ENCODE measurements around the gene HES4.

The HES4 gene

DNA sequence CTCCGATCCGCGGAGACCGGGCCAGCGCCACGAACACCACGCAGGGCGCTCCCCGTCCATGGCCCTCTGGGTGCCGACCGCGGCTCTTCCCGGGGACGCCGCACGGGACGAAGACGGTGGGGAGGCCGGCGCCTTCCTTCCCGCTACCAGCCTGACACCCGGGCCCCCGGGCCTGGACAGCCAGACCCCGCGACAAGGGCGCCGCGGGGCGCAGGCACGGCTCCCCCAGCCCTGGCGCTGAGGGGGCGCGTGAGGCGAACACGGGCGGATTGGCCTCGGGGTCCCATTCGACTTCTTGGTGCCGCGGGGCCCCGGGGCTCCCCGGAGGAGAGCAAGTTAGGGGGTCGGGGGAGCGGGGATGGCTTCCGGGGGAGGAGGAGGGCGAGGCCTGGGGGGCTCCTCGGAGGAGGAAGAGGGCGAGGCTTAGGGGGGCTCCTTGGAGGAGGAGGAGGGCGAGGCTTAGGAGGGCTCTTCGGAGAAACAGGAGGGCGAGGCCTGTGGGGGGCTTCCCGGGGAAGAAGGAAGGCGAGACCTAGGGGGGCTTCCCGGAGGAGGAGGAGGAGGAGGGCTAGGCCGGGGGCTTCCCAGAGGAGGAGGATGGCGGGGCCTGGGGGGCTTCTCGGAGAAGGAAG lies 40.0 kb downstream of the HES4 start:
- Mint-ChIP-seq H3K27ac (no peak overlapping the region), H3K9me3 (no peaks in the 10 kb centered on the region), H3K27me3 (ENCODE audit: low read depth) (no peaks in the 10 kb centered on the region), H3K36me3 (ENCODE audit: low read depth) (peaks cover 14% of the 10 kb centered on the region), H3K4me3 (peak overlapping the region; percentile 71), H3K4me1 (ENCODE audit: low read depth) (peaks cover 7% of the 10 kb centered on the region)
- DNase-seq (ENCODE audit: low spot score) = no peak

GRCh38 chr1:958823-959730 lies 40.8 kb downstream of the HES4 start, which contains the start of gene NOC2L:
Gene NOC2L (minus strand): TSS chr1:959256. CDS start chr1:959240, 16 bp downstream.
- no peaks in the 10 kb centered on the region for H3K27me3 Mint-ChIP-seq (ENCODE audit: low read depth)

DNA sequence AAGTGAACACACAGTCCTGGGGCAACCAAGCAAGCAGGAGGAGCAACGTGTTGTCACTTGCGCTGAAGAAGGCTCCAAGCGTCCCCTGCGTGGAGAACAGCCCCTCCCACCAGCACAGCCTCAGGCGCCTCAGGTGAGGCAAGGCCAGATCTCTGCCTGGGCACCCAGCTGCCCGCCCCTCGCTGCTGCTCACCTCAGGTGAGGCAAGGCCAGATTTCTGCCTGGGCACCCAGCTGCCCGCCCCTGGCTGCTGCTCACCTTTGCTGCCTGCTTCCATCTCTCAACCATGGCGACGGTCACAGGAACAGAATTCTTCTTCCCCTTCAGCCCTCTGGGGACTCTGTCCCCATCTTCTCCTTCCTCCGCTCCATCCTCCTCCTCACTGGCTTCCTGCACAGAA lies 43.3 kb downstream of the HES4 start:
- H3K9me3 Mint-ChIP-seq = no peaks in the 10 kb centered on the region
- no peak for DNase-seq (ENCODE audit: low spot score)
- no peak overlapping the region for H3K4me3 Mint-ChIP-seq
- H3K4me1 Mint-ChIP-seq (ENCODE audit: low read depth) = peaks cover 7% of the 10 kb centered on the region
- no peak overlapping the region for H3K27ac Mint-ChIP-seq
- H3K36me3 Mint-ChIP-seq (ENCODE audit: low read depth) = peaks cover 21% of the 10 kb centered on the region
- H3K27me3 Mint-ChIP-seq (ENCODE audit: low read depth) = no peaks in the 10 kb centered on the region

More at GRCh38 chr1:958823-959730, 40.8 kb downstream of the HES4 start, which contains the start of gene NOC2L:
- H3K4me1 Mint-ChIP-seq (ENCODE audit: low read depth) = peaks cover 7% of the 10 kb centered on the region
- H3K9me3 Mint-ChIP-seq = no peaks in the 10 kb centered on the region
- peak within 1 kb of the TSS; percentile 86 for H3K27ac Mint-ChIP-seq
- peak; percentile 90 for DNase-seq (ENCODE audit: low spot score)
- peaks cover 16% of the 10 kb centered on the region for H3K36me3 Mint-ChIP-seq (ENCODE audit: low read depth)
- H3K4me3 Mint-ChIP-seq = peak within 1 kb of the TSS; percentile 94

- Mint-ChIP-seq H3K36me3 (ENCODE audit: low read depth) (peaks cover 30% of the 10 kb centered on the region), H3K4me1 (ENCODE audit: low read depth) (peaks cover 7% of the 10 kb centered on the region), H3K27me3 (ENCODE audit: low read depth) (no peaks in the 10 kb centered on the region), H3K4me3 (no peak overlapping the region), H3K27ac (no peak overlapping the region), H3K9me3 (no peaks in the 10 kb centered on the region)
- no peak for DNase-seq (ENCODE audit: low spot score)
Observed at GRCh38 chr1:955474-955873, 44.4 kb downstream of the HES4 start.

DNA sequence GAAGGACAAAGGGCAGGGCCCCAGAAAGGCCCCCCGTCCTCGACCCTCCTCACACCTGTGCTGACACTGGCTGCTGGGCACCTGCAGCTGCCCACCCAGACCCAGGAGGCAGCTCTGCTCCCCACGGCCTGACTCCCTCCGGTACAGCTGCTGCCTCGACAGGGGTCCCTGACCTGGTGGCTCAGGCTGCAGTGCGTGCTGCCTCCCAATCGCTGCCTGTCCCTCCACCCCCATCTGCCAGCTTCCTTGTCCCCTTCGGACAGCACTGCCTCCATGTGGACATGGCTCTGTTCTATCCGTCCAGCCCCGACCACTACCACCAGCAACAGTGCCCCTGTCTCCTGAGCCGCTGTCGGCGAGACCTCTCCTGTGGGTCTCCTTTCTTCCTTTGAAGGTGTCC lies 45.0 kb downstream of the HES4 start:
- Mint-ChIP-seq H3K36me3 (ENCODE audit: low read depth) (peaks cover 35% of the 10 kb centered on the region), H3K27me3 (ENCODE audit: low read depth) (no peaks in the 10 kb centered on the region), H3K9me3 (no peaks in the 10 kb centered on the region), H3K4me3 (no peak overlapping the region), H3K4me1 (ENCODE audit: low read depth) (peaks cover 7% of the 10 kb centered on the region), H3K27ac (no peak overlapping the region)
- DNase-seq (ENCODE audit: low spot score) = no peak

- no peak for DNase-seq (ENCODE audit: low spot score)
- no peak overlapping the region for H3K4me3 Mint-ChIP-seq
- H3K36me3 Mint-ChIP-seq (ENCODE audit: low read depth) = peaks cover 42% of the 10 kb centered on the region
- H3K27ac Mint-ChIP-seq = no peak overlapping the region
- peaks cover 7% of the 10 kb centered on the region for H3K4me1 Mint-ChIP-seq (ENCODE audit: low read depth)
- no peaks in the 10 kb centered on the region for H3K27me3 Mint-ChIP-seq (ENCODE audit: low read depth)
- no peaks in the 10 kb centered on the region for H3K9me3 Mint-ChIP-seq
Observed at GRCh38 chr1:953524-954320, 46.2 kb downstream of the HES4 start.

DNA sequence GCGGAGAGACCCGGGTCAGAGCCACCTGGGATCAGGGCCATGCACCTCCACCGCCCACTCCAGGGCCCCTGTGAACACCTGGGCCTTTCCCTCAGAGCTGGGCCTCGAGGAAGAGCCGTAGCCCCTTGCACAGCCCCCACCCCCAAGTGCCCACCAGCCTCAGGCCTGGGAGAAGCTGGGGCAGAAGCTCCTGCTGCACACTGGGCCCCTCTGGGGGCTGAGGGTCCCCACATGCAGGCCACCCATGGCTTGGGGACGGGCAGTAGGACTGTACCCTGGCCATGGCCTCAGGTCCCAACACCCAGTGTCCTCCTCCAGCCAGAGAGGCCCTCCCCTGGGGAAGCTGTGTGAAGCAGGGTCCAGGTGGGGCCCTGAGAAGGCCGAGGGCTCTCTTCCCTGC lies 47.3 kb downstream of the HES4 start:
- H3K27me3 Mint-ChIP-seq (ENCODE audit: low read depth) = no peaks in the 10 kb centered on the region
- peaks cover 2% of the 10 kb centered on the region for H3K4me1 Mint-ChIP-seq (ENCODE audit: low read depth)
- no peak overlapping the region for H3K27ac Mint-ChIP-seq
- no peak overlapping the region for H3K4me3 Mint-ChIP-seq
- DNase-seq (ENCODE audit: low spot score) = no peak
- H3K36me3 Mint-ChIP-seq (ENCODE audit: low read depth) = peaks cover 42% of the 10 kb centered on the region
- H3K9me3 Mint-ChIP-seq = no peaks in the 10 kb centered on the region

GRCh38 chr1:952201-952600 lies 47.7 kb downstream of the HES4 start:
- H3K9me3 Mint-ChIP-seq = no peaks in the 10 kb centered on the region

GRCh38 chr1:951364-951763 lies 48.5 kb downstream of the HES4 start:
- H3K27me3 Mint-ChIP-seq (ENCODE audit: low read depth) = no peaks in the 10 kb centered on the region
- no peak overlapping the region for H3K27ac Mint-ChIP-seq
- DNase-seq (ENCODE audit: low spot score) = no peak
- peaks cover 44% of the 10 kb centered on the region for H3K36me3 Mint-ChIP-seq (ENCODE audit: low read depth)
- no peaks in the 10 kb centered on the region for H3K9me3 Mint-ChIP-seq
- H3K4me1 Mint-ChIP-seq (ENCODE audit: low read depth) = no peaks in the 10 kb centered on the region
- H3K4me3 Mint-ChIP-seq = no peak overlapping the region

More at GRCh38 chr1:952201-952600, 47.7 kb downstream of the HES4 start:
- H3K4me3 Mint-ChIP-seq = no peak overlapping the region
- no peaks in the 10 kb centered on the region for H3K27me3 Mint-ChIP-seq (ENCODE audit: low read depth)
- peaks cover 44% of the 10 kb centered on the region for H3K36me3 Mint-ChIP-seq (ENCODE audit: low read depth)
- H3K27ac Mint-ChIP-seq = no peak overlapping the region
- H3K4me1 Mint-ChIP-seq (ENCODE audit: low read depth) = no peaks in the 10 kb centered on the region
- DNase-seq (ENCODE audit: low spot score) = no peak

- no peaks in the 10 kb centered on the region for H3K9me3 Mint-ChIP-seq
- H3K27me3 Mint-ChIP-seq (ENCODE audit: low read depth) = no peaks in the 10 kb centered on the region
- peaks cover 45% of the 10 kb centered on the region for H3K36me3 Mint-ChIP-seq (ENCODE audit: low read depth)
- no peaks in the 10 kb centered on the region for H3K4me1 Mint-ChIP-seq (ENCODE audit: low read depth)
- no peak overlapping the region for H3K27ac Mint-ChIP-seq
- DNase-seq (ENCODE audit: low spot score) = no peak
- no peak overlapping the region for H3K4me3 Mint-ChIP-seq
Observed at GRCh38 chr1:950881-951280, 49.0 kb downstream of the HES4 start.

GRCh38 chr1:950268-950667 lies 49.6 kb downstream of the HES4 start:
- H3K4me3 Mint-ChIP-seq = no peak overlapping the region
- H3K27ac Mint-ChIP-seq = no peak overlapping the region
- no peaks in the 10 kb centered on the region for H3K27me3 Mint-ChIP-seq (ENCODE audit: low read depth)
- no peaks in the 10 kb centered on the region for H3K9me3 Mint-ChIP-seq
- H3K36me3 Mint-ChIP-seq (ENCODE audit: low read depth) = peaks cover 49% of the 10 kb centered on the region
- DNase-seq (ENCODE audit: low spot score) = no peak
- H3K4me1 Mint-ChIP-seq (ENCODE audit: low read depth) = no peaks in the 10 kb centered on the region

Data from T-helper 2 cell treated with Interferon-gamma antibody and Interleukin-4, amounts not matched to agents 5 μg/mL and 100 μg/mL, for 36 hours (primary cell).